Measurements from ENCODE around the gene GLT8D2. TPM values are rescaled to one million over a fixed set of nuclear protein-coding genes. Genes with fewer than 3 reads are reported as not detected.

GLT8D2 gene
- total RNA-seq, 1 donor, result 52.5 TPM

DNA sequence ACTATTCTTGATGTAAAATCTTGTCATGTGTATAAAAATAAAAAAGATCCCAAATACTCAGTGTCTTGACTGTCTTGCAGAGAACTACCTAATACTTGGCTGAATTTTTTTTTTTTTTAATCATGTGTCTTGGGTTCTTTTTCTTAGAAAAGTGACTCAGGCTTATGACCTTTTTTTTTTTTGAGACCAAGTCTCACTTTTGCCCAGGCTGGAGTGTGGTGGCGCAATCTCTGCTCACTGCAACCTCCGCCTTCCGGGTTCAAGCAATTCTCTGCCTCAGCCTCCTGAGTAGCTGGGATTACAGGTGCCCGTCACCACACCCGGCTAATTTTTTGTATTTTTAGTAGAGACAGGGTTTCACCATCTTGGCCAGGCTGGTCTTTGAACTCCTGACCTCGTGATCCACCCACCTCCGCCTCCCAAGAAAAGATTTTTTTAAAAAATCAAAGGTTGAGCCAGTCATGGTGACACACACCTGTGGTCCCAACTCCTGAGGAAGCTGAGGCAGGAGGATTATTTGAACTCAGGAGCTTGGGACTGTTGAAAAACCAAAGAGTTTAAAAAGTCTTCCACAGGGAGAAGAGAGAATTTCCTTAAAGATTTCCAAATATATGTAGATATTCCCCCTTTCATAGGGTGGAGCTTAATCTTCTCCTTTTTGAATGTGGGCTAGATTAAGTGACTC lies 102.0 kb downstream of the GLT8D2 start:
- H2AFZ ChIP-seq (ENCODE audit: low read length), result no peak overlapping the region
- H3K36me3 ChIP-seq (ENCODE audit: insufficient read depth, low read length), result peaks cover 96% of the 10 kb centered on the region
- H3K9me3 ChIP-seq (ENCODE audit: low read depth, low read length), result no peaks in the 10 kb centered on the region
- H3K79me2 ChIP-seq (ENCODE audit: insufficient read depth, low read length), result peaks cover 26% of the 10 kb centered on the region
- peaks cover 3% of the 10 kb centered on the region for H4K20me1 ChIP-seq (ENCODE audit: insufficient read depth, low read length)
- DNase-seq (ENCODE audit: insufficient read length, low spot score, missing footprints), result peak; percentile 19
- no peak overlapping the region for H3K27ac ChIP-seq (ENCODE audit: low read depth, low read length)
- H3K4me3 ChIP-seq (ENCODE audit: insufficient read depth, low read length), result no peak overlapping the region
- no peak for TF ChIP-seq CTCF (IDR thresholded peaks at IDR 0.05; ENCODE audit: extremely low read depth, low read depth, low read length)
- no peaks in the 10 kb centered on the region for H3K27me3 ChIP-seq (ENCODE audit: insufficient read depth, low read length)
- no peaks in the 10 kb centered on the region for H3K4me1 ChIP-seq (ENCODE audit: insufficient read depth, low read length)
- H3K4me2 ChIP-seq (ENCODE audit: insufficient read depth, low read length), result no peak overlapping the region

DNA sequence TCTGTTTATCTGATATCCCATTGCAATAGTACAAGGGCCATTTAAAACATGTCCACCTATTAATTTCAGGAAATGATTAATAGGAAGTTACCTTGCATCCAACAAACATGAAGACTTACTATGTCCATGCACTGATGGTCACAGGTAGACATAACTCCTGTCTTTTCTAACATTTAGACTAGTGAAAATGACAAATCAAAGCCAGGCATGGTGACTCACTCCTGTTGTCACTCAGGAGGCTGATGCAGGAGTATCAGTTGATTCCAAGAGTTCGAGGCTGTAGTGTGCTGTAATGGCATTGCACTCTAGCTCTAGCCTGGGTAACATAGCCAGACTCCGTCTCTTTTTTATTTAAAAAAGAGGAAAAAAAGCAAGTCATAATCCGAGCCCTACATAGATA lies 105.0 kb downstream of the GLT8D2 start:
- Histone ChIP-seq H3K4me2 (ENCODE audit: insufficient read depth, low read length) (no peak overlapping the region), H4K20me1 (ENCODE audit: insufficient read depth, low read length) (peaks cover 3% of the 10 kb centered on the region), H2AFZ (ENCODE audit: low read length) (no peak overlapping the region), H3K4me1 (ENCODE audit: insufficient read depth, low read length) (no peaks in the 10 kb centered on the region), H3K9me3 (ENCODE audit: low read depth, low read length) (no peaks in the 10 kb centered on the region), H3K27ac (ENCODE audit: low read depth, low read length) (no peak overlapping the region), H3K36me3 (ENCODE audit: insufficient read depth, low read length) (peaks cover 98% of the 10 kb centered on the region), H3K4me3 (ENCODE audit: insufficient read depth, low read length) (no peak overlapping the region), H3K79me2 (ENCODE audit: insufficient read depth, low read length) (peaks cover 12% of the 10 kb centered on the region), H3K27me3 (ENCODE audit: insufficient read depth, low read length) (no peaks in the 10 kb centered on the region)
- TF ChIP-seq CTCF (IDR thresholded peaks at IDR 0.05; ENCODE audit: extremely low read depth, low read depth, low read length), result no peak
- no peak for DNase-seq (ENCODE audit: insufficient read length, low spot score, missing footprints)

Other genes starting within 250 kb of the GLT8D2 start
- 10.1 and 10.6 TPM in 2 replicates for gene NT5DC3, start 209.0 kb downstream of the GLT8D2 start, total RNA-seq
- 430 and 436 TPM in 2 replicates for gene HSP90B1, start 119.8 kb downstream of the GLT8D2 start, total RNA-seq
- 20.9 and 23.2 TPM in 2 replicates for gene TDG, start 84.3 kb downstream of the GLT8D2 start, total RNA-seq
- gene HCFC2, start 14.3 kb upstream of the GLT8D2 start, total RNA-seq, result 25.7 and 27.7 TPM in 2 replicates
- gene NFYB, start 88.0 kb upstream of the GLT8D2 start, total RNA-seq, result 22.4 and 25.7 TPM in 2 replicates
- 323 and 502 TPM in 2 replicates for gene TXNRD1, start 165.6 kb upstream of the GLT8D2 start, total RNA-seq